ENCODE measurements around the gene SREBF1. TPM values are rescaled to one million over a fixed set of nuclear protein-coding genes. Genes with fewer than 3 reads are reported as not detected.

Gene SREBF1
- total and polyA plus RNA-seq, 4 experiments from 2014 or later, result 5.0 to 15.5 (median 10.8) TPM

DNA sequence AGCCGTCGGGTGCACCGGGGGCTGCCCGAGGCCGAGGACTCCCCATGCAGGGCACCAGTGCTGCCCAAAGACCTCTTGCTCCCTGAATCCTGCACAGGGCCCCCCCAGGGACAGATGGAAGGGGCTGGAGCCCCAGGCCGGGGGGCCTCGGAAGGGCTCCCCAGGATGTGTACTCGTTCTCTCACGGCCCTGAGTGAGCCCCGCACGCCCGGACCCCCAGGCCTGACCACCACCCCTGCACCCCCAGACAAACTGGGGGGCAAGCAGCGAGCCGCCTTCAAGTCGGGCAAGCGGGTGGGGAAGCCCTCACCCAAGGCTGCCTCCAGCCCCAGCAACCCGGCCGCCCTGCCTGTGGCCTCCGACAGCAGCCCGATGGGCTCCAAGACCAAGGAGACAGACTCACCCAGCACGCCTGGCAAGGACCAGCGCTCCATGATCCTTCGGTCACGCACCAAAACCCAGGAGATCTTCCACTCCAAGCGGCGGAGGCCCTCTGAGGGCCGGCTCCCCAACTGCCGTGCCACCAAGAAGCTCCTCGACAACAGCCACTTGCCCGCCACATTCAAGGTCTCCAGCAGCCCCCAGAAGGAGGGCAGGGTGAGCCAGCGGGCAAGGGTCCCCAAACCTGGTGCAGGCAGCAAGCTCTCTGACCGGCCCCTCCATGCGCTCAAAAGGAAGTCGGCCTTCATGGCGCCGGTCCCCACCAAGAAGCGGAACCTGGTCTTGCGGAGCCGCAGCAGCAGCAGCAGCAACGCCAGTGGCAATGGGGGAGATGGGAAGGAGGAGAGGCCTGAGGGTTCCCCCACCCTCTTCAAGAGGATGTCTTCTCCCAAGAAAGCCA, 40.6 kb downstream of the SREBF1 start:
- H3K36me3 Mint-ChIP-seq, result no peaks in the 10 kb centered on the region
- no peaks in the 10 kb centered on the region for H3K36me3 ChIP-seq (ENCODE audit: insufficient read depth, low read length)
- ChIA-PET POLR2A (ENCODE audit: partially characterized antibody) (interaction anchor here (1.6 kb wide), 1 partner anchor 11 kb away, joined by 4 read pairs; no protein-coding TSS in a partner anchor), CTCF (ENCODE audit: partially characterized antibody) (no interaction called here)
- no peaks in the 10 kb centered on the region for H3K9me3 ChIP-seq (ENCODE audit: control insufficient read depth in 1 of 2, low read length in 2 of 2)
- no peaks in the 10 kb centered on the region for H3K9me3 Mint-ChIP-seq
- no peak overlapping the region for H3K4me3 Mint-ChIP-seq
- intact Hi-C loops (cut with micrococcal nuclease), result no loop called here
- no peaks in the 10 kb centered on the region for H3K27me3 Mint-ChIP-seq
- no peak for DNase-seq
- H3K4me1 ChIP-seq (ENCODE audit: insufficient read depth, low read length), result peaks cover 20% of the 10 kb centered on the region
- peaks cover 12 to 25% (median 18%) of the 10 kb centered on the region in 4 donors for H3K4me1 Mint-ChIP-seq
- no peak overlapping the region for H3K4me3 ChIP-seq (ENCODE audit: low read length in 2 of 2)
- no peak overlapping the region for H3K27ac Mint-ChIP-seq
- H3K27ac ChIP-seq (ENCODE audit: low read depth, low read length), result no peak overlapping the region
- H3K27me3 ChIP-seq (ENCODE audit: insufficient read depth, low read length), result no peaks in the 10 kb centered on the region

DNA sequence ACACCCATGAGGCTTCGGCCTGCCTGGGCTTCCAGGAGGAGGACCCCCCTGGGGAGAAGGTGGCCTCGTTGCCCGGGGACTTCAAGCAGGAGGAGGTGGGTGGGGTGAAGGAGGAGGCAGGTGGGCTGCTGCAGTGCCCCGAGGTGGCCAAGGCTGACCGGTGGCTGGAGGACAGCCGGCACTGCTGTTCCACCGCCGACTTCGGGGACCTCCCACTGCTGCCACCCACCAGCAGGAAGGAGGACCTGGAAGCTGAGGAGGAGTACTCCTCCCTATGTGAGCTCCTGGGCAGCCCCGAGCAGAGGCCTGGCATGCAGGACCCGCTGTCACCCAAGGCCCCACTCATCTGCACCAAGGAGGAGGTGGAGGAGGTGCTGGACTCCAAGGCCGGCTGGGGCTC, 41.5 kb downstream of the SREBF1 start:
- Mint-ChIP-seq H3K9me3 (no peaks in the 10 kb centered on the region), H3K4me3 (no peak overlapping the region), H3K4me1 (peaks cover 12 to 25% (median 18%) of the 10 kb centered on the region in 4 donors), H3K27me3 (no peaks in the 10 kb centered on the region), H3K27ac (no peak overlapping the region), H3K36me3 (no peaks in the 10 kb centered on the region)
- ChIA-PET POLR2A (ENCODE audit: partially characterized antibody) (interaction anchor here (0.6 to 1.6 kb wide), 2 partner anchors 11 to 493 kb away, joined by 3 to 4 read pairs; no protein-coding TSS in a partner anchor), CTCF (ENCODE audit: partially characterized antibody) (no interaction called here)
- H3K4me1 ChIP-seq (ENCODE audit: insufficient read depth, low read length), result peaks cover 20% of the 10 kb centered on the region
- H3K9me3 ChIP-seq (ENCODE audit: control insufficient read depth in 1 of 2, low read length in 2 of 2), result no peaks in the 10 kb centered on the region
- no peaks in the 10 kb centered on the region for H3K27me3 ChIP-seq (ENCODE audit: insufficient read depth, low read length)
- no peak overlapping the region for H3K27ac ChIP-seq (ENCODE audit: low read depth, low read length)
- intact Hi-C loops (cut with micrococcal nuclease), result no loop called here
- H3K4me3 ChIP-seq (ENCODE audit: low read length in 2 of 2), result no peak overlapping the region
- no peaks in the 10 kb centered on the region for H3K36me3 ChIP-seq (ENCODE audit: insufficient read depth, low read length)
- no peak for DNase-seq

DNA sequence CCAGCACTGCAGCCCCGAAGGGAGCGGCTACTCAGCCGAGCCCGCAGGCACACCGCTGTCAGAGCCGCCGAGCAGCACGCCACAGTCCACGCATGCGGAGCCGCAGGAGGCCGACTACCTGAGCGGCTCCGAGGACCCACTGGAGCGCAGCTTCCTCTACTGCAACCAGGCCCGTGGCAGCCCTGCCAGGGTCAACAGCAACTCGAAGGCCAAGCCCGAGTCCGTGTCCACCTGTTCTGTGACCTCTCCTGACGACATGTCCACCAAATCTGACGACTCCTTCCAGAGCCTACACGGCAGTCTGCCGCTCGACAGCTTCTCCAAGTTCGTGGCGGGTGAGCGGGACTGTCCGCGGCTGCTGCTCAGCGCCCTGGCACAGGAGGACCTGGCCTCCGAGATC, 42.4 kb downstream of the SREBF1 start:
- no peak overlapping the region for H3K27ac ChIP-seq (ENCODE audit: low read depth, low read length)
- ChIA-PET POLR2A (ENCODE audit: partially characterized antibody) (interaction anchor here (1.2 to 1.6 kb wide), 2 partner anchors 10 to 42 kb away, joined by 4 to 5 read pairs; partner anchors contain the start of gene SREBF1), CTCF (ENCODE audit: partially characterized antibody) (no interaction called here)
- peaks cover 12 to 27% (median 18%) of the 10 kb centered on the region in 4 donors for H3K4me1 Mint-ChIP-seq
- H3K36me3 ChIP-seq (ENCODE audit: insufficient read depth, low read length), result no peaks in the 10 kb centered on the region
- intact Hi-C loops (cut with micrococcal nuclease), result no loop called here
- no peaks in the 10 kb centered on the region for H3K36me3 Mint-ChIP-seq
- no peaks in the 10 kb centered on the region for H3K27me3 Mint-ChIP-seq
- H3K27ac Mint-ChIP-seq, result no peak overlapping the region
- no peaks in the 10 kb centered on the region for H3K9me3 ChIP-seq (ENCODE audit: control insufficient read depth in 1 of 2, low read length in 2 of 2)
- H3K4me3 ChIP-seq (ENCODE audit: low read length in 2 of 2), result no peak overlapping the region
- no peaks in the 10 kb centered on the region for H3K9me3 Mint-ChIP-seq
- peaks cover 20% of the 10 kb centered on the region for H3K4me1 ChIP-seq (ENCODE audit: insufficient read depth, low read length)
- no peaks in the 10 kb centered on the region for H3K27me3 ChIP-seq (ENCODE audit: insufficient read depth, low read length)
- no peak for DNase-seq
- H3K4me3 Mint-ChIP-seq, result no peak overlapping the region

GRCh38 chr17:17793378-17794214, 43.2 kb downstream of the SREBF1 start:
- Mint-ChIP-seq H3K27me3 (no peaks in the 10 kb centered on the region), H3K9me3 (no peaks in the 10 kb centered on the region), H3K4me1 (peaks cover 12 to 33% (median 18%) of the 10 kb centered on the region in 4 donors), H3K4me3 (peak overlapping the region in 7 of 8 donors; percentile 27 to 62 (median 35)), H3K27ac (peak overlapping the region; percentile 22 to 90 (median 77)), H3K36me3 (no peaks in the 10 kb centered on the region)
- H3K36me3 ChIP-seq (ENCODE audit: insufficient read depth, low read length), result no peaks in the 10 kb centered on the region
- ChIA-PET POLR2A (ENCODE audit: partially characterized antibody) (interaction anchor here (0.8 to 1.2 kb wide), 3 partner anchors 10 to 43 kb away, joined by 3 to 5 read pairs (median 3); partner anchors contain the start of gene SREBF1), CTCF (ENCODE audit: partially characterized antibody) (interaction anchor here (1.9 kb wide), 1 partner anchor 19 kb away, joined by 6 read pairs; no protein-coding TSS in a partner anchor)
- no peak overlapping the region for H3K27ac ChIP-seq (ENCODE audit: low read depth, low read length)
- no peaks in the 10 kb centered on the region for H3K27me3 ChIP-seq (ENCODE audit: insufficient read depth, low read length)
- H3K4me1 ChIP-seq (ENCODE audit: insufficient read depth, low read length), result peaks cover 20% of the 10 kb centered on the region
- no peaks in the 10 kb centered on the region for H3K9me3 ChIP-seq (ENCODE audit: control insufficient read depth in 1 of 2, low read length in 2 of 2)
- no peak for DNase-seq
- no peak overlapping the region for H3K4me3 ChIP-seq (ENCODE audit: low read length in 2 of 2)
- intact Hi-C loops (cut with micrococcal nuclease), result no loop called here

- Histone ChIP-seq H3K4me3 (ENCODE audit: low read length in 2 of 2) (no peak overlapping the region), H3K4me1 (ENCODE audit: insufficient read depth, low read length) (peaks cover 20% of the 10 kb centered on the region), H3K27me3 (ENCODE audit: insufficient read depth, low read length) (no peaks in the 10 kb centered on the region), H3K36me3 (ENCODE audit: insufficient read depth, low read length) (no peaks in the 10 kb centered on the region), H3K9me3 (ENCODE audit: control insufficient read depth in 1 of 2, low read length in 2 of 2) (no peaks in the 10 kb centered on the region), H3K27ac (ENCODE audit: low read depth, low read length) (no peak overlapping the region)
- Mint-ChIP-seq H3K4me1 (peaks cover 12 to 33% (median 18%) of the 10 kb centered on the region in 4 donors), H3K27me3 (no peaks in the 10 kb centered on the region), H3K27ac (peak overlapping the region; percentile 64 to 95 (median 90)), H3K9me3 (no peaks in the 10 kb centered on the region), H3K36me3 (no peaks in the 10 kb centered on the region), H3K4me3 (peak overlapping the region; percentile 64 to 84 (median 75))
- DNase-seq, result peak; percentile 63 to 81 (median 70)
- CTCF ChIA-PET (ENCODE audit: partially characterized antibody), result interaction anchor here (1.9 kb wide), 1 partner anchor 20 kb away, joined by 6 read pairs; no protein-coding TSS in a partner anchor
- POLR2A ChIA-PET (ENCODE audit: partially characterized antibody), result interaction anchor here (0.8 to 0.9 kb wide), 3 partner anchors 10 to 13 kb away, joined by 3 read pairs; no protein-coding TSS in a partner anchor
- intact Hi-C loops (cut with micrococcal nuclease), result loop anchor here (1.0 kb wide), 1 partner anchor 40 kb away; no protein-coding TSS in a partner anchor
Observed at GRCh38 chr17:17792551-17793377, 44.0 kb downstream of the SREBF1 start.

DNA sequence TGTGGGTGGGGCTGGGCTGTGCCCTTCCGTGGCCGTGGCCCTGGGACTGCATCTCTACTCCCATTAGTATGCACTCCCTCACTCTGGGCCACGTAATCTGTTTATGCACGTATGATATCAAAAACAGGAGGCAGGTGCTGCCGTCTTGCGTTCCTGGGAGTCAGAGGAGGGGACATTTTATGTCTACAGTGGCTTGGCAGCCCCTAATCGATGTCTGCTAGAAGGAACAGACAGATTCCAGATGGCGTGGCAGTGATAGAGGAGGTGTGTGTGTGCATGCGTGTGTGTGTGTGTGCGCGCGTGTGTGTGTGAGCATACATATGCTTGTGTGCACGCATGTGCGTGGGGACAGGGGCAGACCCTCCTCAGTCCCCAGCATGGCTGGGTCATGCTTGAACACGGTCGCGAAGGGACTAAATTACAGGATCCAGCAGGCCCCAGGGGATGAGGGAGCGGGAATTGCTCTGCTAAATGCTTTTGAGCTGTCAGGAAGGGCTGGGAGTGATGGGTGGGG, 44.7 kb downstream of the SREBF1 start:
- no peaks in the 10 kb centered on the region for H3K27me3 ChIP-seq (ENCODE audit: insufficient read depth, low read length)
- no peaks in the 10 kb centered on the region for H3K9me3 ChIP-seq (ENCODE audit: control insufficient read depth in 1 of 2, low read length in 2 of 2)
- Mint-ChIP-seq H3K4me1 (peaks cover 12 to 33% (median 18%) of the 10 kb centered on the region in 4 donors), H3K4me3 (peak overlapping the region in 7 of 8 donors; percentile 41 to 74 (median 56)), H3K27ac (peak overlapping the region; percentile 15 to 86 (median 76)), H3K9me3 (no peaks in the 10 kb centered on the region), H3K27me3 (no peaks in the 10 kb centered on the region), H3K36me3 (no peaks in the 10 kb centered on the region)
- no peak for DNase-seq
- H3K27ac ChIP-seq (ENCODE audit: low read depth, low read length), result no peak overlapping the region
- intact Hi-C loops (cut with micrococcal nuclease), result loop anchor here (1.0 kb wide), 1 partner anchor 40 kb away; no protein-coding TSS in a partner anchor
- no peaks in the 10 kb centered on the region for H3K36me3 ChIP-seq (ENCODE audit: insufficient read depth, low read length)
- H3K4me3 ChIP-seq (ENCODE audit: low read length in 2 of 2), result no peak overlapping the region
- peaks cover 20% of the 10 kb centered on the region for H3K4me1 ChIP-seq (ENCODE audit: insufficient read depth, low read length)
- ChIA-PET POLR2A (ENCODE audit: partially characterized antibody) (interaction anchor here (0.9 kb wide), 1 partner anchor 12 kb away, joined by 3 read pairs; no protein-coding TSS in a partner anchor), CTCF (ENCODE audit: partially characterized antibody) (interaction anchor here (1.9 kb wide), 1 partner anchor 20 kb away, joined by 6 read pairs; no protein-coding TSS in a partner anchor)
